GM15510 (cell line): ENCODE measurements around the gene TNNI3.

Source experiments
- POLR2A ChIP-seq: IDR thresholded peaks from 3 replicates; pipeline ENCODE4 v1.6.1; 2011; ENCODE audit warnings: borderline replicate concordance; ENCODE audit not compliant: insufficient read length; ENCODE audit errors: extremely low read depth

TNNI3 gene

GRCh38 chr19:55158848-55159749 lies 1.6 kb upstream of the TNNI3 start:
- no peak for TF ChIP-seq POLR2A

DNA sequence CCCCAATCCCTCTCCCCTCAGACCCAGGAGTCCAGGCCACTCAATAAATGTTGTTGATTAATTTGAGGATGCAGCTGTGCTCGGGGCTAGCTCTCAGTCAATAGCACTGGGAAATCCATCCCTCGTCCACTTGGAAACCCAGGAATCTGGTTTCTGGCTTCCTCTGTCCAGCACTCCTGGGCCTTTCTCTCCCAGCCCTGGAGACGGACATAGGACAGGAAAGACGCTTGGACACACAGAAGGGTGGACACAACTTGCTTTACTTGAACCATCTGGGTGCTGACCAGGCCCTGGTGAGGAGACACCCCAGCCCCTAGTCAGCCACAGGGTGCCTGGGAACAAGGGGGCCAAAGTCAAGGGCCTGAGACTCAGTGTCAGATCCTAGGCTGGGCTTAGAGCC lies 891 bp upstream of the TNNI3 start:
- TF ChIP-seq POLR2A = no peak

DNA sequence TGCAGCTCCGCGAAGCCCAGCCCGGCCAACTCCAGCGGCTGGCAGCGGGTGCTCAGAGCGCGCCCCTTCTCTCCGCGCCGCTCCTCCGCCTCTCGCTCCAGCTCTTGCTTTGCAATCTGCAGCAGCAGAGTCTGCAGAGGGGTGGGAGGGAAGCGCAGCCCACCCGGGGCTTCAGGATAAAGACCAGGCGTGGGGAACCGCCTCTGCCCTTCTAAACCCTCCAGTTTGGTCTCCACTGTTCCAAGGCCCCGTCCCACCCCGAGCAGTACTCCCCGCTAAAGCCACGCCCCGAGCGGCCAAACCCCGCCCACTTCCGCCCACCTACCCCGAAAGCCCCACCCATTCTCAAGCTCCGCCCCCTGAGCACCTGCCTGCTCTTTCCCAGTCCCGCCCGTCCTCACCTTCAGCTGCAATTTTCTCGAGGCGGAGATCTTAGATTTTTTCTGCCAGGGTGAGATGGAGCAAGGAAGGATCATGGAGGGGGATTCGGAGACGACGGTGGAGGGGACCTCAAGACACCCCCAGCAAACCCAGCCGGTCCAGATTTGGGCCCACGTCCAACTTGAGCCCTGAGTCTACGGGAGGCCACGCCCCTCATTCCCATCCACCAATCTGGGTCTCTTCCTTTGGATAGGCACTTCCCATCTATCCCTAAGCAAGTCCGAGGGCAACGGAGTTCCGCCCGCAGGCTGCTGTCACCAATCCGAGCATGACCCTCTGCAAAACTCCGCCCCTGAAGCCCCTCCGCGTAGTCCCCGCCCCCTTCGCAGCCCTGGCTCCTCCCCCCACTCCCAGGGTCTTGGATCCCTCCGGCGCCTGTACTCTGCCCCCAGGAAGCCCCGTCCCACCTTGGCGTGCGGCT lies 1.1 kb downstream of the TNNI3 start:
- no peak for TF ChIP-seq POLR2A

DNA sequence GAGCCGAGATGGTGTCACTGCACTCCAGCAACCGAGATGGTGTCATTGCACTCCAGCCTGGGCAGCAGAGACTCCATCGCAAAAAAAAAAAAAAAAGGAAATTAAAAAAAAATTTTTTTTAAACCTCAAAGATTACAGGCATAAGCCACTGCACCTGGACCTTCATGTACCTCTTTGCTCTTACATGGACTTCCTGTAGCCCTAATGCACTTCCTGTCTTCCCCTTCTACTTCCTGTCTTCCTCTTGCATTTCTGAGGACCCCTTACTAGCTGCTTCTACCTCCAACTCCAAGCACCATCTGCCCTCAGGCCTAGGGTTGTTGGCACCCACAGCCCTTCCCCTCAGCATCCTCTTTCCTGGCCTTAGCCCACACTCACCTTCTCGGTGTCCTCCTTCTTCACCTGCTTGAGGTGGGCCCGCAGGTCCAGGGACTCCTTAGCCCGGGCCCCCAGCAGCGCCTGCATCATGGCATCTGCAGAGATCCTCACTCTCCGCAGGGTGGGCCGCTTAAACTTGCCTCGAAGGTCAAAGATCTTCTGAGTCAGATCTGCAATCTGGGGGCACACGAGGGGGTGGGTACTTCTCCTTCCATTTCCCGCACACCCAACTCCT lies 3.8 kb downstream of the TNNI3 start:
- TF ChIP-seq POLR2A = no peak

DNA sequence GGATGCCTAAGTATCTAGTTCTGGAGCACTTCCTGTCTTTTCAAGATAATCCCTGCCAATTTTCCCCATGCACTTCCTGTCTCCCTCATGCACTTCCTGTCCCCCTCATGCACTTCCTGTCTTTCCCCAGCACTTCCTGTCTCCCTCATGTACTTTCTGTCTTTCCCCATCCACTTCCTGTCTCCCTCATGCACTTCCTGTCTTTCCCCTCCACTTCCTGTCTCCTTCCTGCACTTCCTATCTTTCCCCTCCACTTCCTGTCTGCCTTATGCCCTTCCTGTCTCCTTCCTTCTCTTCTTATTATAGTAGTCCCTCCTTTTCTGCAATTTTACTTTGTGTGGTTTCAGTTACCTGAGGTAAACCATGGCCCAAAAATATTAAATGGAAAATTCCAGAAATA lies 5.5 kb downstream of the TNNI3 start:
- TF ChIP-seq POLR2A = no peak

DNA sequence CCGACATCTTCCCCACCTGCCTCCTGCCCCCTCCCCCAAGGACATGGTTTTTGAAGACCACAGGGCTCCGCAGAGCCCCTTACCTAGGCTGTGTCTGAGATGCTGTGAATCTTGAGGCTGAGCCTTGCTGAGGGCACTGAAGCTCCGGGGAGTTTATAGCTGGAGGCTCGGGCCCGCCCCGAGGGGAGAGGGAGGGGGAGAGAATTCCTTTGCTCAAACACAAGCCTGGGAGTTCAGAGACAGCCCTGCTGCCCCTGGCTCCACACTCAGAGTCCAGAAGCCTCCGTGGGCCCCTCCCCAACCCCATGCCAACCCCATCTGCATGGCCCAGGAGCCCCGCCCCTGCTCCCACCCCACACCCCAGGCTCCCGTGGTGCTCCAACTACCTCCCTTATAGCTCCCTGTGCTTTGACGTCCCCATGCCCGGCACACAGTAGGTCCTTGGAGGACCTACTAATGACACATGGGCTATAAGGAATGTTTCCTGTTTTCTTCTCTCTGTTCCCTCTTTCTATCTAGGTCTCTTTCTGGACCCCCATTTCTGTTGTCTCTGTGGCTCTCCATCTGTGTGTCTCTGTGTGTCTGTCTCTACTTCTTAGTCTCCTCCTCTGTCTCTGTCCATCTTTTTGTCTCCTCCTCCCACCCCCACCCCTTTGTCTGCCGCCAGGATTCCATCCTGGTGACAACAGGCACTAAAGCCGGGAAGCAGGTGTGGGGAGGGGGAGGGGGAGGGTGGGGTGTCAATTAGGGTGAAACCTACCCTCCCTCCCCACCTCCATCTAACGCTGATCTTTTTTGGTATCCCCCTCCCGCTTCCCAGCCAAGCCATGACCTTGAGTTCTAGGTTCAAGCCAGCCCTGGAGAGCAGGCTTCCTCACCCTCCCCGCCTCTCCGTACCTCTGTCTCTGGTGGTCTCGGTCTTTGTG lies 8.2 kb downstream of the TNNI3 start, which contains the start of gene TNNT1:
TNNT1 (minus strand) TSS at position 129 of the 926 bp plus-strand sequence. CDS start 2,049 bp downstream, outside the sequence.
- TF ChIP-seq POLR2A = no peak

DNA sequence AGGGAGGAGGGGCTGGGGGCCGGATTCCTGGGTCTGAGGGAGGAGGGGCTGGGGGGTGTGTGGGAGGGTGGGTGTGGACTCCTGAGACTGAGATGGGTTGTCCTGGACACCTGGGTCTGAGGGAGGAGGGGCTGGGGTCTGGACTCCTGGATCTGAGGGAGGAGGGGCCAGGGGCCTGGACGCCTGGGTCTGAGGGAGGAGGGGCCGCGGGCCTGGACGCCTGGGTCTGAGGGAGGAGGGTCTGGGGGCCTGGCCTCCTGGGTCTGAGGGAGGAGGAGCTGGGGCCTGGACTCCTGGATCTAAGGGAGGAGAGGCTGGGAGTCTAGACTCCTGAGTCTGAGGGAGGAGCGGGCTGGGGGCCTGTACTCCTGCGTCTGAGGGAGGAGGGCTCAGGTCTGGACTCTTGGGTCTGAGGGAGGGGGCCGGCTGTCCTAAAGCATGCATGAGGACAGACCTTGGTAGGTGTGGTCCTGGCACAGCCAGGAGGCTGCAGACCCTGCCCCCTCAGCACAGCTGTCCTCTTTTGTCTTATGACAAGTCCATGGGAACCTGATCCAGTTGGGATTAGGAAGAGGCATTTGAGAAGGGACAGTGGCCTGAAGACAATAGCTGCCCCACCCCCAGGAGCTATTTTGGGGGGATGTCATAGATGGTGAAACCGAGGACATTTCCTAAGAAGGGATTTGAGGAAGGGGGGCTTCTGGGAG lies 9.8 kb downstream of the TNNI3 start:
- TF ChIP-seq POLR2A = no peak

DNA sequence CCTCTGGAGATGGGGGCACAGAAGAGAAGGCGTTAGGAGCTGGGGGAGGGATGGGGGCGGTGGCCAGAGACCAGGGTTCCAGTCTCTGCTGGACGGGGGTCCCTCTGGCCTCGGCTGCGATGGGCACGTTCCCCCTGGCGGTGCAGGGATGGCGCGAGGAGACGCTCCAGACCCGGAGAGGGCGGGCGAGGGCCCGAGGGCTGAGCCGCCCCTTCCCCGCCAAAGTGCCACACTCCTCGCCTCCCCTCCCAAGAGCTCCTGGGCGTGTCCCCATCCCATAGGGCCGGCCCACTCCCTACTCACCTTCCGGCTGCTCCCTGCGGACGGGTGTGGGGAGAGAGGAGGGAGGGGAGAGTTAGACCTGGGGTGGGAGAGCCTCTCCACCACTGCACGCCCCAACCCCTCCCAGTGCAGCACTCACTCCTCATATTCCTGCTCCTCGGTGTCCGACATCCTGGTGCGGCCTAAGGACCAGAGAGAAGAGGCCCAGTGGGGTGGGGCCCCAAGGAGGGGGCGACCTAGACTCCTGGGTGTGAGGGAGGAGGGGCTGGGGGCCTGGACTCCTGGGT lies 10.7 kb downstream of the TNNI3 start:
- no peak for TF ChIP-seq POLR2A

DNA sequence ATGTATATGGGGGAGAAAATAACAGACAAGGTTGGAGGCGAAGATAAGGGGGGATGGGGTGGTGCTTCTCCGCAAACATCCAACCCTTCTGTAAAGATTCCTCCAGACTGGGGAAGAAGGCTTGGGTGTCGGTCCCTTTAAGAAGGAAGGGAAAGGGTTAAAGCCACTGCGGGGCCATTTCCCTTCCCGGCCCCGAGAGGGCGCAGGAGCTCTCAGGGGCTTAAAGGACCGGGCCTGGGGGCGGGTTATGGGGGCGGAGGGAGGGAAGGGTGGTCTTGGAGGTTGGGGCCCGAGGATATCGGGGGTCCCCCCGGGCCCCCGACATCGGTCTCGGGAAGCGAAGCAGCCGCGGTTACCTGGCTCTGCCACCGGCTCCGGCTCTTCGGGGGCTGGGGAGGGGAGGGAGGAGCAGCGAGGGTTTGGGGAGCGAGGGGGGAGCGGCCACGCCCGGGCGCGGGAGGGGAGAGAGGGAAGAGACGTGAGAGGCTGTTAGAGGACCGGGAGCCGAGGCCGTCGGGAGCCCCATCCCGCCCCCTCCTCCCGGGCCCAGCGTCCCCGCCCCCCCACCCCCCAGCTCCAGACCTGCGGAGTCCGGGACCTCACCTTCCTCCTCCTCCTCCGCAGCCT lies 11.3 kb downstream of the TNNI3 start:
- TF ChIP-seq POLR2A = no peak

DNA sequence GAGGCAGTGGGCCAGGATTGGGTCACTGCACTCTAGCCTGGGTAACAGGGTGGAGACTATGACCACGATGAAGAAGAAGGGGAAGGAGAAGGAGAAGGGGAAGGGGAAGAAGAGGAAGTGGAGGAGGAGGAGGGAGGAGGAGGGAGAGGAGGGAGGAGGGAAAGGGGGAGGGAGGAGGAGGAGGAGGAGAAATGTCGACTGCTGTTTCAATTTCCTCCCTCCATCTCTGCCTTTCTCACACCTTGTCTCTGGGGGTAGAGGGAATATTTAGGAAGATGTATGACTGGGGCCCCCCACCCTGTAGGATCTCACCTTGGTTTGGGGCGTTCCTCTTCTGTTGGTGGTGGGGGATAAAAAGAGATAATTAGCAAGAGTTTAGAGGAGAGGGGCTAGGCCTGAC lies 12.3 kb downstream of the TNNI3 start:
- TF ChIP-seq POLR2A = no peak

DNA sequence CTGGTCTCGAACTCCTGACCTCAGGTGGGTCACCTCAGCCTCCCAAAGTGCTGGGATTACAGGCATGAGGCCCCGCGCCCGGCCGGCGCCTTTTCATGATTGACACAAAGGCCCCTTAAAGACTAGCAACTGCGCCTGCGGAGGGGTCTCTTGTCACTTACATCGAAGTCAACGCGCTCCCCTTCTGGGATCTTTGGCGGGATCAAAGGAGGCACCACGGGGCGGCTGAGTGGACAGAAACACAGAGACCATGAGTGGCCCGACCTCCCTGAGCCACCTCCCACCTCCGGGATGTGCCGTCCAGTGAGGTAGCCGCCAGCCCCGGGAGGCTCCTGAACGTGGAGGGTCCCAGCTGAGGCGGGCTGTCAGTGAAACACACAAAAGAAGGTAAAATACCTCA lies 15.8 kb downstream of the TNNI3 start:
- no peak for TF ChIP-seq POLR2A

DNA sequence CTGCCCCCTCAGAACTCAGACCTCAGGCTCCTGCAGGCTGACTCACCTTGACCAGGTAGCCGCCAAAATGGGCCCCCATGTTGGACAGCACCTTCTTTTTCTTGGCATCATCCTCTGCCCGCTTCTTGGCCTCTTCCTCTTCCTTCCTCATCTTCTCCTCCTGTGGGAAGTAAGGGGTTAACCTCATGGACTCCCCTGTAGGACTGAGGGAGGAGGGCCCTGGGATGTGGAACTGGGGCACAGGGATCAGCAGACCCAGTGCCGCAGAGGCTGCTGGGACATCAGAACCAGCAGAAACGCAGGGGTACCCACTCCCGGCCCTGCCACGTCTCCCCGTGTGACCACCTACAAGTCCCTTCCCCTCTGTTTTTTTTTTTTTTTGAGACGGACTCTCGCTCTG lies 19.6 kb downstream of the TNNI3 start:
- no peak for TF ChIP-seq POLR2A

GRCh38 chr19:55136399-55137102 lies 21.0 kb downstream of the TNNI3 start:
- no peak for TF ChIP-seq POLR2A

- TF ChIP-seq POLR2A = no peak
These were observed 22.8 kb downstream of the TNNI3 start for GRCh38 chr19:55134736-55135135.
